Left lung (tissue), 10 donors: ENCODE measurements around the gene NRBP1. TPM values are rescaled to one million over a fixed set of nuclear protein-coding genes. Genes with fewer than 3 reads are reported as not detected.

ENCODE experiments used
- ATAC-seq: fragments of 200-7000 bp; cut with Tn5 transposase; one replicate; pipeline ENCODE4 v1.9.1; 2020; ENCODE audit warnings: moderate library complexity
- DNase-seq, 4 donors: peaks; one replicate each; pipeline ENCODE4 v3.0.0-alpha.2; 2013 to 2020
- H3K27ac ChIP-seq, 2 donors: fragments of 200-600 bp; sonication (generic) in 1 of 2; one replicate each; pipeline versions ENCODE4 v1.5.0 to v1.8.0; 2020 to 2021
- H3K27me3 ChIP-seq, 2 donors: fragments of 200-600 bp; sonication (generic) in 1 of 2; one replicate each; pipeline versions ENCODE4 v1.5.0 to v1.8.0; 2020 to 2021
- H3K36me3 ChIP-seq, 2 donors: fragments of 200-600 bp; sonication (generic) in 1 of 2; one replicate each; pipeline versions ENCODE4 v1.5.0 to v1.8.0; 2020 to 2021
- H3K4me1 ChIP-seq, 2 donors: fragments of 200-600 bp; one replicate each; pipeline ENCODE4 v1.8.0; 2021
- H3K4me3 ChIP-seq, 2 donors: fragments of 200-600 bp; sonication (generic) in 1 of 2; one replicate each; pipeline versions ENCODE4 v1.5.0 to v1.8.0; 2020 to 2021; ENCODE audit warnings: mild to moderate bottlenecking in 1 of 2
- H3K9me3 ChIP-seq, 2 donors: fragments of 200-600 bp; sonication (generic) in 1 of 2; one replicate each; pipeline versions ENCODE4 v1.5.0 to v1.8.0; 2020 to 2021
- CTCF ChIP-seq, 2 donors: fragments of 200-600 bp; sonication (generic) in 1 of 2; IDR thresholded peaks; one replicate each; pipeline versions ENCODE4 v1.5.0 to v1.8.0; 2021; ENCODE audit warnings: antibody characterized with exemption in 2 of 2
- intact Hi-C, 2 donors: fragments of 100-400 bp; cut with DNase I; formaldehyde crosslinking; loops; one replicate each; pipeline versions ENCODE4 v1.11.2 to v1.14.2; 2022
- polyA plus RNA-seq, 6 donors: library from polyadenylated mRNA; unstranded; fragments of 120-200 nt; gene quantifications; one replicate each; pipeline ENCODE4 v1.2.1, GENCODE V29; 2013; ENCODE audit not compliant: insufficient read length in 6 of 6
- total RNA-seq, 2 donors: library from RNA; stranded (reverse); fragmentation: NEBNext Ultra II Directional; extraction: Animal tissue kit (Norgen Biotek cat#: 25700); gene quantifications; one replicate each; pipeline ENCODE4 v1.2.1, GENCODE V29; 2021
- donor health status: DM: no; HTN: yes; CAD: no.
- donor health status: DM: no; HTN: no; CAD: no.

NRBP1 gene
- total and polyA plus RNA-seq, 8 donors = 81.6 to 137 (median 121) TPM

GRCh38 chr2:27380626-27381545 is 47.5 kb upstream of the NRBP1 start, which contains the start of gene ZNF513:
TSS of gene ZNF513 (minus strand) at chr2:27380734. CDS start at chr2:27380526, 208 bp downstream.
- H3K36me3 ChIP-seq = peaks cover 3 to 78% of the 10 kb centered on the region in 2 donors
- H3K4me1 ChIP-seq = peaks cover 7 to 28% of the 10 kb centered on the region in 2 donors
- H3K27me3 ChIP-seq = no peaks in the 10 kb centered on the region
- intact Hi-C loops = no loop called here
- H3K9me3 ChIP-seq = no peaks in the 10 kb centered on the region
- no peak for TF ChIP-seq CTCF (IDR thresholded peaks at IDR 0.05)
- DNase-seq (peak; percentile 92 to 99 (median 97)), ATAC-seq (peak; percentile 93)
- H3K4me3 ChIP-seq = peak within 1 kb of the TSS; percentile 53 to 74
- peak within 1 kb of the TSS; percentile 87 to 89 for H3K27ac ChIP-seq

DNA sequence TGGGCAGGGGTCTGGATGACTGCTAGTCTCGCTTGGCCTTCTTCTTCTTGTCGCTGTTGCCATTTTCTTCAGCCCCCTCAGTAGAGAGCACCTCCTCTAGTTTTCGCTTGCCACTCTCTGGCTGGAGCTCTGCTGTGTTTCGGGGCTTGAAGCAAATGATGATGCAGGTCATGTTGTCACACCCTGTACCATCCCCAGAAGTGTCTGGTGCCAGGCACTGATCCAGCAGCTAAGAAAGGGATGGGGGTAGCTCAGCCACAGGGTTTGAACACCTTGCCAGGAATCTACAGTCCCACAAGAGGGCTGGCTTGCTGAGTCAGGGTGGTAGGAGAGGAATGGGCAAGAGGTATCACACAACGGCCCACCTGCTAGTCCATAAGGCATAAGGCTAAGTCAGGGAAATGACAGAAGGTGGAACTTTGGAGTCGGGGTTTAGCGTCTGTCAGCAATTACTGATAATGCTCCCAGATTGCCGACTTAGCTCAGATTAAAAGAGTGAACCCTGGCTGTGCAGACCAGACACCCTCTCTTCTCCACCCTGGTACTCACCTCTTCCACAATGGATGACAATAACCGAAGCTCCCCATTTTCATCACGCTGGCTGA is 46.8 kb upstream of the NRBP1 start:
- no peak for ATAC-seq
- Histone ChIP-seq H3K9me3 (no peaks in the 10 kb centered on the region), H3K36me3 (peaks cover 3 to 78% of the 10 kb centered on the region in 2 donors), H3K27me3 (no peaks in the 10 kb centered on the region), H3K4me1 (peaks cover 7 to 28% of the 10 kb centered on the region in 2 donors), H3K4me3 (no peak overlapping the region), H3K27ac (peak overlapping the region in 1 of 2 donors; percentile 89)
- no peak for DNase-seq
- TF ChIP-seq CTCF (IDR thresholded peaks at IDR 0.05) = no peak
- intact Hi-C loops = no loop called here

GRCh38 chr2:27390822-27391679 is 37.4 kb upstream of the NRBP1 start:
- Histone ChIP-seq H3K36me3 (peaks cover 0 to 26% of the 10 kb centered on the region in 2 donors), H3K27me3 (no peaks in the 10 kb centered on the region), H3K27ac (no peak overlapping the region), H3K4me1 (no peaks in the 10 kb centered on the region), H3K9me3 (no peaks in the 10 kb centered on the region), H3K4me3 (no peak overlapping the region)
- DNase-seq (no peak), ATAC-seq (no peak)
- no peak for TF ChIP-seq CTCF (IDR thresholded peaks at IDR 0.05)
- intact Hi-C loops = no loop called here

DNA sequence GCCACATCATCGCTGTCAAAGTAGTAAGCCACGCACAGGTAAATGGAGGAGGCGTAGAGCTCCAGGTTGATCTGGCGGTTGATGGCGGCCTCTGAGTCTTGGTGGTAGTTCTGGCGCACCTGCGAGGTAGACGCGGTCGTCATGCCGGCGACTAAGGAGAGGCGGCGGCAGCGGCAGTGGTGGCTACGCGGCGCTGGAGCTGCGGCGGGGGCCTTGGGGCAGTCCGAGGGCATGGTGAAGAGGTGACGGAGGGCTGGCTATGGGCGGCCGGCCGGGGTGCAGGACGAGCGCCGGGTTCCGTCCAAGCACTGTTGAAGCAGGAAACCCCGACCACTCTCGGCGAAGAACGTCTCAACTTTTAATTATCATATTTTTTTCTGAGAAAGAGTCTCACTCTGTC is 35.2 kb upstream of the NRBP1 start:
- DNase-seq (peak in 1 of 4 donors; percentile 70), ATAC-seq (no peak)
- H3K27me3 ChIP-seq = no peaks in the 10 kb centered on the region
- no peaks in the 10 kb centered on the region for H3K4me1 ChIP-seq
- H3K4me3 ChIP-seq = no peak overlapping the region
- H3K36me3 ChIP-seq = peaks cover 0 to 17% of the 10 kb centered on the region in 2 donors
- TF ChIP-seq CTCF (IDR thresholded peaks at IDR 0.05) = no peak
- intact Hi-C loops = no loop called here
- no peak overlapping the region for H3K27ac ChIP-seq
- H3K9me3 ChIP-seq = no peaks in the 10 kb centered on the region
